IPS DF 4.7 (cell line): ENCODE data around the gene AMBRA1.
"Not testable (repeated sequence)": the region's sequence is repeated elsewhere in the genome, so short reads cannot be mapped to it uniquely, and the experiment has no call there.

ENCODE experiments used
- DNase-seq: peaks from one replicate; pipeline ENCODE4 v3.0.0-alpha.2; 2013; ENCODE audit warnings: low spot score; ENCODE audit errors: extremely low read depth

Gene AMBRA1

DNA sequence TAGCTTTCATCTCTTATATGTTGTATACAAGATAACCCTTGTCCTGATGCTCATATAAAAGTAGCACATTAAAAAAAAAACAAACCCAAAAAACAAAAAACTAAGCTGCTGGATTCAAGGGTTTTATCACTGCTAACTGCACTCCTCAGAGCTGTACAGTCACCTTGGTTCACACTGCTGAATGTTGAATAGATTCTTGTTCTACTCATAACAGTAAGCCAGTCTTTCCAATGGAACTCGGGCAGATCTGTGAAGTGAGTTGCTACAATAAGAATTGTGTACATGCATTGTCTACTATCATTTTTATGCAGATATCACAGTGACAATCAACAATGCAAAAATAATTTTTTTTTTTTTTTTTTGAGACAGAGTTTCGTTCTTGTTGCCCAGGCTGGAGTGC is 18.5 kb upstream of the AMBRA1 start:
- no peak for DNase-seq

DNA sequence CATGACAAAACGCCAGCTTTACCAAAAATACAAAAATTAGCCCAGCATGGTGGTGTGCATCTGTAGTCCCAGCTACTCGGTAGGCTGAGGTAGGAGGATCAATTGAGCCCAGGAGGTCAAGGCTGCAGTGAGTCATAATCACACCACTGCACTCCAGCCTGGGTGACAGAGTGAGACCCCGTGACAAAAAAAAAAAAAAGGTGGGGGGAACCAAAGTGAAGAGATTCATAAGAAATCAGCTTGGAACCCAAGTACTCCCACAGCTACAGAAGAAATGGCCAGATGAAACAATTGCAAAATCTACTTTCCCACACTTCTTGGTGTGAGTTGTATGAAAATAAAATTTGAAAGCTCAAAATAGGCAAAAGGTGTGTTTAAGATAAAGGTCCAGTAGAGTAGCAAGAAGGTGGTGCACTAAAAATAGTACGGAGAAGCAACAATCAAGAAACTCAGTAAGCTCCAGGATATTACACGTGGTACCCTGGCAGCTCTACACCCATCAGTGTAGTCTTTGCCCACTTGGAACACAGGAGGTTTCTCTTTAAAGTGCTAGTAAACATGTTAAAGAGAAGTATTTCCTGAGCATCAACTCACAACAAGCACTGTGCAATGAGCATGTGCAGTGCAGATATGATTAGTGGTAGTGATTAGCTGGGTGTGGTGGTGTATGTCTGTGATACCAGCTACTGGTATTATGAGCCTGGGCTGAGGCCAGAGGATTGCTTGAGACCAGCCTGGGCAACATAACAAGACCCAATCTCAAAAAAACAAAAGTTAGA is 17.9 kb upstream of the AMBRA1 start:
- no peak for DNase-seq

DNA sequence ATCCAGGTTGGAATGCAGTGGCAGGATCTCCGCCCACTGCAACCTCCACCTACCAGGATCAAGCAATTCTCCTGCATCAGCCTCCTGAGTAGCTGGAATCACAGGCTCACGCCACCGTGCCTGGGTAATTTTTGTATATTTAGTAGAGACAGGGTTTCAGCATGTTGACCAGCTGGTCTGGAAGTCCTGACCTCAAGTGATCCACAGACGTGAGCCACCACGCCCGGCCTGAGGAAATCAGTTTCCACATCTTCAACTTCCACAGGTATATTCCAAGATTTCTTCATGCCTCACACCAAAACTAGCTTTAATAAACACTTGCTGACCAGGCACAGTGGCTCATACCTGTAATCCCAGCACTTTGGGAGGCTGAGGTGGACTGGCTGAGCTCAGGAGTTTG is 15.6 kb upstream of the AMBRA1 start:
- DNase-seq: no peak

DNA sequence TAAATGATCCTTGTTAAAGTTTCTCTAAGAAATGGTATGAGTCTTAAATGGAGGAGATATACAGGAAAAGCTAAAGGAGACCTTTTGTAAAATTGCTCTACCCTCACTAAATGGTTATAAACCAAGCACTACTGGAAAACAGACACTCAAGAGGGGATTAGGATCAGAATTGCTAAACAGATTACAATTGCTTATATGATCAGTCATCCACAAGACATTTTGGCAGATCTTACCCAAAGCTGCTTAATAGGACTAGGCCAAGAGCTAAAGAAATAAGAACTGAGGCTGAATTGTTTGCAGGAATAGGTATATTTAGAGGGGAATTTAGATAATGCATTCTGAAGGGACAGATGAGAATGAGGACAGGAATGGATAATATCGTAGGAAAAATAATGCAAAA is 13.7 kb upstream of the AMBRA1 start:
- no peak for DNase-seq

DNA sequence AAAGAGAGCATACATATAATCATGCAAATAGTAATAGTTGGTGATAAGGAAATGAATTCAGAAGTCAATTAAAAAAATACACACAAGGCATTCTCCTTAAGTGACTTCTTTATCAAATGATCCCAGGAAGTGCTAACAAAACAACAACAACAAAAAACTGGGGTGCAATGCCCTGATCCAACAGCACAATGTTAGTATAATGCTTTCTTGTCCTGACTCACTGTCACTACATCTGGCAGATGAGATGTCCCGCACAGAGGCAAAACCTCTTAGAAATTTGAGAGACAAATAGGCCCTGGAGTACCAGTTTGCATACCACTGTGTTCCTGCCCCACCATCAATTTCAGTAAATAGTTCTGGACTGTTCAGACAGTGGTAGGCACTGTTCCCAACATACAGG is 11.0 kb upstream of the AMBRA1 start:
- DNase-seq: no peak

DNA sequence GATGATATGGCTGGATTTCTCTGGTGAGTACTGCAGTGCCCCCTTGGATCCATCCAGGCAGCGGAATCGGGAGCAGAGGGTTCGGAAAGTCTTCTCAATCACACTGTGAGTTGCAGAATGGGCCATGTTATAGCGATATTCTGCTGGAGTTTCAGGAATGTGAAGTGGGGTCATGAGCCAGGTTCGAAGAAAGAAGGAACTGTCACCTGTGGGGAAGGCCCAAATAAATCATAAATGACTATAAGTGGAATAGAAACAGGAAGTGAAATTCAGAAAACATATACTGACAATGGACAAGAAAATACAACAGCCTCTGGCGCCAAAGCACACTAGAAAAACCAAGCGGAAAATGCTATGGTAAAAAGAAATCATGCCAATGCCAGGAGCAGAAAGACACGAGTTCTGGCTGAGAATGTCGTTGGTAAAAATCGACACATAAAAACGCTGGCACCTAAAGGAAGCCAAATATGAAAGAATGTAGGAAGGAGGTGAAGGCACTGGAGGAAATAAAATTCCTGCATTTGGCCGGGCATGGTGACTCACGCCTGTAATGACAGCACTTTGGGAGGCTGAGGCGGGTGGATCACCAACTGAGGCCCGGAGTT is 10.0 kb upstream of the AMBRA1 start:
- no peak for DNase-seq

DNA sequence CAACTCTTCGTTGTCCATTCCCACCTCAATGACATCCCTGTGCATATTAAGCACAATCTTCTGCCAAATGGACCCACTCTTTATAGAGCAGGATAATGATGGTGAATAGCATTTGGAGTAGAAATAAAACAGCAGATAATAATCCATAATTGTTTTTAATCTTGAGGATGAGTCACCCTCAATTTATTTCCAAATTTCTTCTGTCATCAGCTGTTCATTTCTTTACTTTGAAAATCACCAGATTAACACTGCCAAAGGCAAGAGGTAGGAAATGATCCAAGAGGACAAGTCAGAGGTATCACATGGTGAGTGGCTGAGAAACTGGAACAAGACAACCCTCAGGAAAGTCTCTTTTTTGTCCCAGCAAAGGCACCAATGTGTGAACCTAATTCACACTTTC is 7.3 kb upstream of the AMBRA1 start:
- no peak for DNase-seq

DNA sequence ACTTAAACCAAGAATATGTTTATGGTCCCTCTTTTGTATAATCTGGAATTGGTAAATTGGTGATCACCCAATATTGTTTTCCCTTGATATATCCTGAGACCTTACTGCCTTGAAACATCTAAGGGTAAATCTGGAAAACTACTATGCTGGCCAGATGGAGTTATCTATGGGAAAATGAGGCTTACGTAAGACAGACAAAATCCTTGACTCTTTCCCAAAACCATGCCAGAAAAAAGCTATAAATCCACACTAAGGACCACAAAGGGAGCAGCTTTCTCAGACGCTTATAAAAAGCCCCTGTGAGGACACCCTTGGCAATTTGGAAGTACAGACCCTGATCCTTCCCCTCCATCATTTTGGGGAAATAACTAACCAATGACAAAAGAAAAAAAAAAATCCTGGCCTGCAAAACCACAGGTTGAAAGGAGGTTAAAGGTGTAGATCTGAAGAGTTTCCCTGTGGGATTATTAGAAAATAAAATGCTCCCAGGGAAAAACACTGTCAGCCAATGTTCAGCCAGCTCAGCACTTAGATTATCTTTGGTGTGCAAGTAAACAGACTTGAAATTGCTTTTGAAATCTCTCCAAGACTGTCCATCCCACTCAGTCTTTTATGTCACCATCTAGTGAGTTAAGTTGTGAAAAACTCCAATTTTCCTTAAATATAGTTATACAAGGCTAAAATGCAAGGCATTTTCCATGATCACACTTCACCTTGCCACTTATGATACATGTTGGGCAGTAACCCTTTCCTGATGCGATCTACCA is 6.6 kb upstream of the AMBRA1 start:
- no peak for DNase-seq

DNA sequence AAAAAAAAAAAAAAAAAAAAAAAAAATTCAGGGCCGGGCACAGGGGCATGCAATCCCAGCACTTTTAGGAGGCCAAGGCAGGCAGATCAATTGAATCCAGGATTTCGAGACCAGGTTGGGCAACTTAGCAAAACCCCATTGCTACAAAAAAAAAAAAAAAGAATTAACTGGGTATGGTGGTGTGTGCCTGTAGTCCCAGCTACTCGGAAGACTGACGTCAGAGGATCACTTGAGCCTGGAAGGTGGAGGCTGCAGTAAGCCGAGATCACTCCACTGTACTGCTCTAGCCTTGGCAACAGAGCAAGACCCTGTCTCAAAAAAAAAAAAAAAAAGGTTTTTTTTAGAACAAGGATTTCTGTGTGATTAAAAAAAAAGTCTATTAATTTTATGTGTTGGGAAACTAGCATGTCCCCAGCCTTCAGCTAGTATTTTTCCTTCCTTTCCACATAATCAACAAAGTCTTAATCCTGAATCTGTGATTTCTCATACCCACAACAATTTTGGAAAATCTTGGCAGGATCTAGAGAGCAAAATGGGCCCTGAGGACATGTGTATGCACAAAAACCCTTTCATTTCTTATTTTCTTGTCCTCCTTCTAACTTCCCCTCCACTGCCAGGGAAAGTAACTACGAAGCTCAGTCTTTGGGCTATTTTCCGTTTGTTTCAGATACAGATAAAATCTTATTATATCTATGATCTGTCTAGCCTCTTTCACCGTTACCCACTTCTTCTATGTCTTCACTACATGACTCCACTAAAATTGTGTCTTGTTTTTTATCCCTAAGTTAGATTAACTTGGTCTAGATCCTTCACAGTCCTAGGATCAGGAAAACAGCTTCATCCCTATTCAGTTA is 5.7 kb upstream of the AMBRA1 start:
- no peak for DNase-seq

DNA sequence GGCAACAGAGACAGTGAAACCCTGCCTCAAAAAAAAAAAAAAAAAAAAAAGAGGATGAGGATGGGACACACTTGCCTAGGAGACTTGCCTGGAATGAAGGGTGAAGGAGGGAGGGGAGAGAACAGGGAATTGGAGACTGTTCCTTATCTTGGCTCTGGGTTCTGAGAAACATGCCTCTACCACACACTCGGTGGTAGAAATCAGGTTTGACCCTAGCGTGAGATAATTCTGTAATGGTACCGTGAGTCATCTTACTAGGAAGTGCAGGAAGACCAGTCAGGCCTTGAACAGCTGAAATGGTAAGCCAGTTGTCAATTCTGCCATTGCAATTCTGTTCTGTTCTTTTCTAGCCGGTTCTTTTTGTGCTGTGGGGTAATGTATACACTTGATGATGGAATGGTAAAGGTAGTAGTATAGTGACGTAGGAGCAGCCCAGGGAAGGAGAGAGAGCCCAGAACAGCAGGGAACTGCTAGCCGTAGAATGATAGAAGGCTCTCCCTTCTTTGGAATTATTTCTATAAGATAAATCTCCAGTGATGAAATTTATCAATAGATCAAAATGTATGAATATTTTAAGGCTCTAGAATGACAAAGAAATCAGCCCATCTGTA is 3.9 kb upstream of the AMBRA1 start:
- DNase-seq: no peak

DNA sequence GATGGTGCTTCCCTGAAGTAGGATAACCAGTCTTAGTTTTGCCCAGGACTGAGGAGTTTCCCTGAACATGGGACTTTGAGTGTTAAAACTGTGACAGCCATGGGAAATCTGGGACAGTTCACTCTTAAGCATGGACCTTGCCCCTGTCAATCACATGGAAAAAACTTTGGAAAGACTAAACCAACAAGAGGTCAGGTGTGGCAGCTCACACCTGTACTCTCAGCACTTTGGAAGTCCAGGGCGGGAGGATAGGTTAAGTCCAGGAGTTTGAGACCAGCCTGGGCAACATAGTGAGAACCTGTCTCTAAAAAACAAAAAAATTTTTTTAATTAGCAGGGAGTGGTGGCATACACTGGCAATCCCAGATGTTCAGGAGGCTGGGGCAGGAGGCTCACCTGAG is 3.3 kb upstream of the AMBRA1 start:
- no peak for DNase-seq

DNA sequence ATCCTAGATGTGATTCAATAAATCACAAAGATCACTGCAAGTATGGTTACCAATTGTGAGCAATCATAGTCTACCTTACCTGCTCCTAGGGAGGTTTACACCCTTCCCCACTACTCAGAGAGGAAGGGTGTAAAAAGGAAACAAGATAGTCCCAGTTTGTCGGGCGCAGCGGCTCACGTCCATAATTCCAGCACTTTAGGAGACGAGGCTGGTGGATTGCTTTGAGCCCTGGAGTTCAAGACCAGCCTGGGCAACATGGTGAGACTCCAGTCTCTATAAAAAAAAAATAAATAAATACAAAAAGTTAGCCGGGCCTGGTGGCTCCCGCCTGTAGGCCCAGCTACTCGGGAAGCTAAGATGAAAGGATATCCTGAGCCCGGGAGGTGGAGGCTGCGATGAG is 962 bp upstream of the AMBRA1 start:
- no peak for DNase-seq

DNA sequence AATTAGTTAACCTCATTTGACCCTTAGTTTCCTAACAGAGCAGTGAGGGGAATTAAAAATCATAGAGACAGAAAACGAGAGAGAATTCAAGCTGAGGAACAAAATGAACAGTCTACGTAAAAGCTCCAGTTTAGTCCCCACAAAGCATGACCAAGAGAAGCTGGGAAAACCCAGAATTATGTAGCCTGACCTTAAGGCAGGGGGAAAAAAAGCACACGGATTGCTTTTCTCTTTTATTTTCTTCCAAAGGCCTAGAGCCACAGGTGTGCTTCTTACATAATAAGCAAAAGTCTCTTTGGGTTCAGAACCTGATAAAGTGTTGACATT is 514 bp upstream of the AMBRA1 start:
- DNase-seq: no peak

DNA sequence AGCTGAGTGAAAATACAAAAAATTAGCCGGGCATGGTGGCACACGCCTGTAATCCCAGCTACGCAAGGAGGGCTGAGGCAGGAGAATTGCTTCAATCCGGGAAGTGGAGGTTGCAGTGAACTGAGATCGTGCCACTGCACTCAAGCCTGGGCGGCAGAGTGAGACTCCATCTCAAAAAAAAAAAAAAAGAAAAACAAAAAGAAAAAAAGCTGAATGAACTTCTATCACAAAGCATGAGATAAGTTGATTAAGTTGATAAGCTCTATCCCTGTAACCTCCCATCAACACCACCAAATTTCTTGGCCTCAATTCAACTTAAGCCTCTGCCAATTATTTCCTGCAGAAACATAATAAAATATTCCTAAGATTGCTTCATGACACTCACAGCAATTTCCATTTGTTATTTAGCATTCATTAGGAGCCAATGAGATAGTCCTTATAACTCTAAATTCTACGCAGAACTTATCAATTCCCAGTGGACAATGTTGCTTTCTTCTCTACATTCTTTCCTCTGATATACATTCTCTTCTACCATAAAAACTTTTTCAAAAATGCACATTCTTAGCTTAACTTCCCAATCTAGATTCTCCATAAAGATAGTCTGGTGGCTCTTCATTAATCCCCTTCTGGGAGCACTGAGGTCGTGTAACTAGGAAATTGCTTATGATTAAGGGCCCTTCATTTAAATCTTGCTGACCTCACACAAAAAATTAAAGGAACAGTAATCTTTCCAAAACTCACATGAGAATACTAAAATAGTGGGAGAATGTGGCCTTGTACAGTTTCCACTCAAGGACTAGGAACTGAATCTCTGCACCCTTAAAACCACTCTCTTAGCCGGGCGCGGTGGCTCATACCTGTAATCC is 2.9 kb downstream of the AMBRA1 start:
- no peak for DNase-seq

DNA sequence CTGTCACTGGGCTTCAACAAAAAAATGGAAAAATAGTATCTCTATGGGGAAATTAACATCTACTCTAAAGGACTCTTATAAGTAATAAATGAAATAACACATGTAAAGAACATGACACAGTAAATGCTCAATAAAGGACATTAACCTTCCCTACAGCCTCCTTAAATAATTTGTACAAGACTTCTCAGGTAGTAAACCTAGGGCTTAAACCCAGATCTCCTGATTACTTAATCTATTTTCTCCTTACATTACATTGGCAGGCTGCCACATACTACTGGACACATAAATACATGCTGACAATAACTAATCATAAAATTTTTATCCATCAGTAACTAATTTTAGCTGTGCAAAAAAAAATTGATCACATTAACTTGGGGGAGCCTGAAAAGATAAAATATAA is 4.9 kb downstream of the AMBRA1 start:
- DNase-seq: no peak

DNA sequence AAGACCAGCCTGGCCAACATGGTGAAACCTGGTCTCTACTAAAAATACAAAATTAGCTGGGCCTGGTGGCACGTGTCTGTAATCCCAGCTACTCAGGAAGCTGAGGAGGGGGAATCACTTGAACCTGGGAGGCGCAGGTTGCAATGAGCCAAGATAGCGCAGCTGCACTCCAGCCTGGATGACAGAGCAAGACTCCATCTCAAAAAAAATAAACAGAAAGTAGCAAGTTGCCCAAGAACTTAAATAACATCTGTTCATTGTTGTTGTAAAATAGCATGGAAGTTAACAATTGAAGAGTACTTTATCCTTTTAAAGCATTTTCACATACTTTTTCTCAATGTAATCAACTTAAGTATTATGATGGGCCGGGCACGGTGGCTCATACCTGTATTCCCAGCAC is 5.7 kb downstream of the AMBRA1 start:
- no peak for DNase-seq

DNA sequence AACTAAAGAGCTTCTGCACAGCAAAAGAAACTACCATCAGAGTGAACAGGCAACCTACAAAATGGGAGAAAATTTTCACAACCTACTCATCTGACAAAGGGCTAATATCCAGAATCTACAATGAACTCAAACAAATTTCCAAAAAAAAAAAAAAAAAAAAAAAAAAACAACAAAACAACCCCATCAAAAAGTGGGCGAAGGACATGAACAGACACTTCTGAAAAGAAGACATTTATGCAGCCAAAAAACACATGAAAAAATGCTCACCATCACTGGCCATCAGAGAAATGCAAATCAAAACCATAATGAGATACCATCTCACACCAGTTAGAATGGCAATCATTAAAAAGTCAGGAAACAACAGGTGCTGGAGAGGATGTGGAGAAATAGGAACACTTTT is 10.3 kb downstream of the AMBRA1 start:
- DNase-seq: not testable (repeated sequence)

DNA sequence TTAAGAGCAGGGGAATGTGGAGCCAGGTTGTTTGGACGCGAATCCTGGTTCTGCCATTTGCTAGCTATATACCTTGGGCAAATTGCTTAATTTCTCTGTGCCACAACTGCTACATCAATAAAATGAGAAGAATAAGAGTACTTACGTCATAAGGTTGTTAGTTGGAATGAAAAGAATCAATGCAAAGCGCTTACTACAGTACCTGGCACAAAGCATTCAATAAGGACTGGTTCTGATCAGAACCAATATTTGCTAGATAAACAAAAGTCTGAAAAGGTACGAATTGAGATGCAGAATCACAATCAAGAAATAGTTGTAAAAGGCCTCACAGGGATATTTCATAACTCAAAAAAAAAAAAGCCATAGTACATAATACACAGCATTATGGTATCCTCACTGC is 11.2 kb downstream of the AMBRA1 start:
- no peak for DNase-seq

DNA sequence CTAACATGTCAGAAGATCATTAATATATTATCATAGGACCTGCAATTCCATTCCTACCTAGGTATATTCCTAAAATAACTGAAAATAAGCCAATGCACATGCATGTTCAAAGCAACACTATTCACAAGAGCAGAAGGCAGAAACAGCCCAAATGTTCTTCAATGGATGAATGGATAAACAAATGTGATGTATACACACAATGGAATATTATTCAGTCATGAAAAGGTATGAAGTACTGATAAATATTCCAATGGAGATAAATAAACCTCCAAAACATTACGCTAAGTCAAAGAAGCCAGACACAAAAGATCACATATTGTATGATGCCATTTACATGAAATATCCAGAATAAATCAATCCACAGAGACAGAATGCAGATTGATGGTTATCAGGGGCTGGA is 16.8 kb downstream of the AMBRA1 start:
- no peak for DNase-seq

DNA sequence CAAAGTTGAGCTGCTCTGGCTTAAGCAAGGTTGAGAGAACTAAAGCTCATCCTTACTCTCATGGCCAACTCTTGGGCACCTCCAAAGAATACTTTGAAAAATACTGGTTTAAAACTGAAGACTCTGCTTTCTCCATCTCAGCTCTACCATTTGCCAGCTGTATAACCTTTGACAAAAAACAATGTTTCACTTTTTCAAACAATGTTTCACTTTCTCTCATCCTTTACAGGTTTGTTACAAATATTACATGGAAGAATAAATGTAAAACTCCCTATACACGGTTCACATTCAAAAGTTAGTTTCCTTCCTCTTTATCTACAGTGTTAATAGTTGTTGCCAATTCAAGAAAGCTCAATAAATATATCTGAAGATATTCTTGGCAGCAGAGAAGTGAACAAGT is 19.2 kb downstream of the AMBRA1 start:
- DNase-seq: no peak
